ENCODE results near the gene ST6GALNAC6. TPM values are rescaled to one million over a fixed set of nuclear protein-coding genes. Genes with fewer than 3 reads are reported as not detected.
"Not testable (repeated sequence)": the region's sequence is repeated elsewhere in the genome, so short reads cannot be mapped to it uniquely, and the experiment has no call there.

Gene ST6GALNAC6
- total and polyA plus RNA-seq, 10 donors, result 29.0 to 118 (median 71.6) TPM

GRCh38 chr9:127872369-127873222 lies 26.8 kb downstream of the ST6GALNAC6 start:
- no peak for DNase-seq
- intact Hi-C loops (cut with DNase I; ENCODE audit: low total_unique reads), result no loop called here
- Histone ChIP-seq H3K4me1 (peaks cover 25 to 99% (median 61%) of the 10 kb centered on the region in 6 donors), H3K9me3 (no peaks in the 10 kb centered on the region), H3K27me3 (replicated peaks in 1 of 7) (peaks cover 0 to 9% (median 4%) of the 10 kb centered on the region in 7 donors), H3K4me3 (no peak overlapping the region), H3K36me3 (peaks cover 0 to 39% (median 6%) of the 10 kb centered on the region in 6 donors), H3K27ac (peak overlapping the region in 4 of 8 donors; percentile 78 to 83 (median 82))
- TF ChIP-seq CTCF (IDR thresholded peaks at IDR 0.05 in 8 of 11, conservative IDR thresholded peaks at IDR 0.05 in 3 of 11) (no peak), POLR2AphosphoS5 (IDR thresholded peaks at IDR 0.05) (peak in 2 of 3 donors; percentile 2 to 34)
- 87 to 89% (median 88%) methylated on average over 14 to 20 of the region's 20 CpGs for WGBS, 5 donors

- DNase-seq, result no peak
- H3K36me3 ChIP-seq, result peaks cover 0 to 45% (median 6%) of the 10 kb centered on the region in 6 donors
- no peaks in the 10 kb centered on the region for H3K27me3 ChIP-seq (replicated peaks in 1 of 7)
- H3K9me3 ChIP-seq, result no peaks in the 10 kb centered on the region
- H3K4me3 ChIP-seq, result no peak overlapping the region
- TF ChIP-seq POLR2AphosphoS5 (IDR thresholded peaks at IDR 0.05) (no peak), POLR2A (IDR thresholded peaks at IDR 0.05) (no peak), CTCF (IDR thresholded peaks at IDR 0.05 in 8 of 11, conservative IDR thresholded peaks at IDR 0.05 in 3 of 11) (no peak)
- H3K27ac ChIP-seq, result peak overlapping the region in 1 of 8 donors; percentile 83
- H3K4me1 ChIP-seq, result peaks cover 23 to 99% (median 60%) of the 10 kb centered on the region in 6 donors
- intact Hi-C loops (cut with DNase I; ENCODE audit: low total_unique reads), result no loop called here
- WGBS, 5 donors, result 86 to 94% (median 91%) methylated on average over 9 of the region's 9 CpGs
Measured at GRCh38 chr9:127871531-127871930, 27.9 kb downstream of the ST6GALNAC6 start.

- Histone ChIP-seq H3K9me3 (no peaks in the 10 kb centered on the region), H3K4me1 (peaks cover 29 to 99% (median 61%) of the 10 kb centered on the region in 6 donors), H3K27ac (no peak overlapping the region), H3K27me3 (replicated peaks in 1 of 7) (no peaks in the 10 kb centered on the region), H3K36me3 (peaks cover 0 to 45% (median 6%) of the 10 kb centered on the region in 6 donors), H3K4me3 (no peak overlapping the region)
- no peak for TF ChIP-seq POLR2AphosphoS5 (IDR thresholded peaks at IDR 0.05)
- TF ChIP-seq CTCF (IDR thresholded peaks at IDR 0.05 in 8 of 11, conservative IDR thresholded peaks at IDR 0.05 in 3 of 11), result no peak
- TF ChIP-seq POLR2A (IDR thresholded peaks at IDR 0.05), result no peak
- DNase-seq, result no peak
- intact Hi-C loops (cut with DNase I; ENCODE audit: low total_unique reads), result no loop called here
- WGBS, 5 donors, result 84 to 89% (median 86%) methylated on average over 12 of the region's 12 CpGs; no CpG with 5 or more reads in 1 of the 5 donors
Measured at GRCh38 chr9:127870887-127871286, 28.5 kb downstream of the ST6GALNAC6 start.

DNA sequence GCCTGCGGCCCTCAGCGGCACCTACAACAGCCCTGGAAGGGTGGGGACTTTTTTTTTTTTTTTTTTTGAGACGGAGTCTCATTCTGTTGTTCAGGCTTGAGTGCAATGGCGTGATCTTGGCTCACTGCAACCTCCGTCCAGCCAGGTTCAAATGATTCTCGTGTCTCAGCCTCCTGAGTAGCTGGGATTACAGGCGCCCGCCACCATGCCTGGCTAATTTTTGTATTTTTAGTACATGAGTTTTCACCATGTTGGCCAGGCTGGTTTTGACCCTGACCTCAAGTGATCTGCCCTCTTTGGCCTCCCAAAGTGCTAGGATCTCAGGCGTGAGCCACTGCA lies 29.3 kb downstream of the ST6GALNAC6 start:
- H3K4me3 ChIP-seq; H3K27me3 ChIP-seq (replicated peaks in 1 of 7); intact Hi-C loops (cut with DNase I; ENCODE audit: low total_unique reads); H3K9me3 ChIP-seq; DNase-seq: not testable (repeated sequence)
- peaks cover 0 to 45% (median 6%) of the 10 kb centered on the region in 6 donors for H3K36me3 ChIP-seq
- WGBS, 5 donors, result 57 to 68% (median 60%) methylated on average over 9 of the region's 9 CpGs
- peak in 6 of 11 experiments; percentile 24 to 71 (median 60) for TF ChIP-seq CTCF (IDR thresholded peaks at IDR 0.05 in 8 of 11, conservative IDR thresholded peaks at IDR 0.05 in 3 of 11)
- H3K27ac ChIP-seq, result peak overlapping the region in 1 of 8 donors; percentile 83
- peaks cover 29 to 99% (median 65%) of the 10 kb centered on the region in 6 donors for H3K4me1 ChIP-seq

Data from spleen (tissue), 11 donors.